ENCODE data around the gene BOK.

- TF ChIP-seq FOXK2 (IDR thresholded peaks at IDR 0.05), result no peak
- no peak for TF ChIP-seq L3MBTL2 (conservative IDR thresholded peaks at IDR 0.05)
Measured at GRCh38 chr2:241586564-241587264, 28.2 kb downstream of the BOK start.

Measured in HEK293T (cell line).